ENCODE data around the gene SLC6A14. TPM values are rescaled to one million over a fixed set of nuclear protein-coding genes. Genes with fewer than 3 reads are reported as not detected.
A peak's percentile ranks its signal among the peaks of the same experiment; 100 is the strongest.

Gene SLC6A14
- total and polyA plus RNA-seq, 10 of the 15 experiments (the other 5 are each of a cell fraction or from before 2014, with no cell fraction given) = 0.05 TPM; not detected in 9

- TF ChIP-seq ZNF274 (IDR thresholded peaks at IDR 0.05; ENCODE audit: insufficient read depth, insufficient read length) = no peak
- TF ChIP-seq SP1 (IDR thresholded peaks at IDR 0.05; ENCODE audit: low read depth, low read length) = no peak
- no peak for TF ChIP-seq IRF5 (IDR thresholded peaks at IDR 0.05; ENCODE audit: borderline replicate concordance)
- no peak for TF ChIP-seq FOXK2 (IDR thresholded peaks at IDR 0.05)
- peak in 1 of 3 experiments; percentile 9; a peak in 1 of 6 replicates for TF ChIP-seq CTCF (IDR thresholded peaks at IDR 0.05 in 2 of 3, conservative IDR thresholded peaks at IDR 0.05 in 1 of 3; ENCODE audit: control insufficient read depth in 2 of 3, extremely low read depth in 1 of 3, insufficient read depth in 1 of 3, low read depth in 3 of 3, low read length in 3 of 3)
- no TSS peak for BruUV-seq (replicated peaks)
Measured at GRCh38 chrX:116490104-116490503, 53.7 kb downstream of the SLC6A14 start.

More at GRCh38 chrX:116490104-116490503, 53.7 kb downstream of the SLC6A14 start:
- ChIA-PET RAD21 (ENCODE audit: unreplicated experiment) (interaction anchor here (0.8 to 2.9 kb wide), 4 partner anchors 472 to 1765 kb away, joined by 3 to 9 read pairs (median 4); no protein-coding TSS in a partner anchor), POLR2A (no interaction called here), SMC1A (ENCODE audit: uncharacterized antibody, unreplicated experiment) (interaction anchor here (1.2 to 1.7 kb wide), 2 partner anchors 11 to 501 kb away, joined by 3 to 5 read pairs; no protein-coding TSS in a partner anchor), CTCF (interaction anchor here (1.0 to 2.9 kb wide), 5 partner anchors 13 to 1765 kb away, joined by 3 to 15 read pairs (median 5); no protein-coding TSS in a partner anchor)
- no peak for DNase-seq (ENCODE audit: low read depth, low spot score)
- Histone ChIP-seq H3K36me3 (ENCODE audit: control insufficient read depth in 2 of 2, insufficient read depth in 2 of 2, low read length in 1 of 2) (no peaks in the 10 kb centered on the region), H3K9me3 (replicated peaks; ENCODE audit: control insufficient read depth, insufficient read depth, low read length) (no peaks in the 10 kb centered on the region), H3K4me3 (no peak overlapping the region), H4K20me1 (ENCODE audit: control insufficient read depth, insufficient read depth) (no peaks in the 10 kb centered on the region), H3K79me2 (ENCODE audit: control insufficient read depth, insufficient read depth, low read length) (no peaks in the 10 kb centered on the region), H3K27ac (ENCODE audit: control insufficient read depth, insufficient read depth) (no peak overlapping the region), H3K4me2 (ENCODE audit: control insufficient read depth, insufficient read depth) (no peak overlapping the region), H3K9ac (ENCODE audit: control insufficient read depth, insufficient read depth, low read length) (no peak overlapping the region), H3K4me1 (ENCODE audit: control insufficient read depth, insufficient read depth, low read length) (no peaks in the 10 kb centered on the region), H3K27me3 (replicated peaks in 1 of 2; ENCODE audit: control insufficient read depth in 2 of 2, insufficient read depth in 2 of 2, low read length in 1 of 2) (no peaks in the 10 kb centered on the region), H2AFZ (ENCODE audit: control insufficient read depth, low read depth, low read length) (no peak overlapping the region)
- no peak for FAIRE-seq
- ATAC-seq = no peak
- intact Hi-C loops (cut with micrococcal nuclease; ENCODE audit: unreplicated experiment) (no loop called here), in situ Hi-C loops (cut with MboI) (loop anchor here (10.0 kb wide), 1 partner anchor 1765 kb away; no protein-coding TSS in a partner anchor)

All from GM12878 (cell line).